Muscle of arm (tissue), 12 donors: Measurements from ENCODE around the gene CNTN6. TPM values are rescaled to one million over a fixed set of nuclear protein-coding genes. Genes with fewer than 3 reads are reported as not detected.

Experiments used
- DNase-seq: peaks from one replicate; pipeline ENCODE4 v3.0.0-alpha.2; 2013
- polyA plus RNA-seq, 12 donors: library from polyadenylated mRNA; unstranded; fragments of 120-200 nt; gene quantifications; one replicate each; pipeline ENCODE4 v1.2.1, GENCODE V29; 2013; ENCODE audit not compliant: insufficient read length in 12 of 12

Gene CNTN6
- polyA plus RNA-seq, 12 donors, result 0.68 to 3.5 (median 1.1) TPM; not detected in 2

GRCh38 chr3:1171320-1171719 lies 78.5 kb downstream of the CNTN6 start:
- no peak for DNase-seq

DNA sequence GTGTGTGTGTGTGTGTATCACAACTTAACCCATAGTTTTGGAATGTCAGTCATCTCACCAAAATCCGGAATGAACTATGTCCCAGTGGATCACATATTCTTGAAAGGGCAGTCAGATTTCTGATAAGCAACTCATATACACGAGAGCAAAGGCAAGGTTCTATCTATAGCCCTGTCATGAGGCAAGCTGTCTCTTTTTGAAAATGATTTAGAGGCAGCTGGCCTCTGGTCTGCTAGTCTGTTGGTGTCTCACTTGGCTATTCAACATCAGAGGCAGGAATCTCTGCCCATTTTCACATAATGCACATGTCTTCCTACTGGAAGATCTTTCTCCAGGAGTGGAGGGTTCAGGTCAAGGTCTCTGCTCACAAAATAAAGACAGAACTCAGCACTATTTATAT lies 79.8 kb downstream of the CNTN6 start:
- no peak for DNase-seq

DNA sequence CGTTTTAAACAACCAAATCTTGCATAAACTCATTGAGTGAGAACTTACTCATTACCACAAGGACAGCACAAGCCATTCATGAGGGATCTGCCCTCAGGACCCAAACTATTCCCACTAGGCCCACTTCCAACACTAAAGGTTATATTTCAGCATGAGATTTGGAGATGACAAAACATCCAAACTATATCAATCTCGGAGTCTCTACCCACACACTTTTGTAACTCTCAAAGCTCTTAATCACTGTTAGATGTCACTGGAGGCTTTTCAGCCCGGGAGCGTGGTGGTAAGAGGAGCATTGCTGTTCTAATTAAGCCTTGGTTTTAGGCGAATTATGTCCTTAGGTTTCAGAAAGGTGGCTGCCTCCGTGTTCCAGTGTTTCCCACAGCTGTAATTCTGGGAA lies 86.3 kb downstream of the CNTN6 start:
- no peak for DNase-seq

DNA sequence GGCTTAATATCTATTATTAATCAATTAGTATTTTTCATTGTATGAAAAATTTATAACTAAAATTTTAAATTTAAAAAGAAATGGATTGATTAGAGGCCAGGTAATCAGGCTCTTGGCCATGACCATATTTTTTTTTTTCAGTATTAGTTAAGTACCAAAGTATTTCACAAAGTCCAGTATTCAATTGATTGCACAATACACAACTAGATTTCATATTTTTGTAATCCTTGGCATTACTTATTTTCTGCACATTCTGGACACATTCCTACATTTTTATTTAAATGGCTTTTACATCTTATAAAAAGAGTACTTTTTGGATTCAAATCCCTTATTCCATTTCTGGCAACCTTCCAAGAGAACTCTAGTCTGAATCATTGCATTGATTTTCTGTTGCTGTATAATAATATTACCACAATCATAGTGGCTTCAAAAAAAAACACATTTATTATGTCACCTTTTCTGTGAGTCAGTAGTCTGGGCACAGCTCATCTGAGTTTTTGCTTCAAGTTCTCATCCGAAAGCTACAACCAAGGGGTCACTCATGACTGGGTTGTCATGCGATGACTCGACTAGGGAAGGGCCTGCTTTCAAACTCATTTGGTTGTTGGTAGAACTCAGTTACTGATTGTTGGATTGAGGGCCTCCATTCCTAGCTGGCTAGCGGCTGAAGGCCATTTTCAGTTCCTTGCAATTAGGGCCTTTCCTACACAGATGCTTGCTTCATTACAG lies 90.7 kb downstream of the CNTN6 start:
- DNase-seq, result peak; percentile 9

DNA sequence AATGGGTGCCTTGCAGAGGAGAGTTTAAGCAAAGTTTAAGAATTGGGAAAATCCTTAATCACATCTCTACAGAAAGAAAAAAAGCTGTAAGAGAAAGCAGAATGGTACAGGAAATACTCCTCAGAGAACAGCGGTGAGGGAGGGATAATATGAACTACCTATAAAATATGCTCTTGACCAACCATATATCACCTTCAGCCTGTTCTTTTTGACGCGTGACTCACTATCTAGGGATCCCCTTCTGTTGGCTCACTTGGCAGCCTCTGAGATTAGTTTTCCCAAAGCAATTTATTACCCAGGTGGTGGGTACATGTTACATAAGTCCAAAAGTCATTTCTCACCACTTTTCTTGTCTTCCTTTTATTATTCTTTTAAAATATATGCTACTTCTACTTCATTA lies 97.7 kb downstream of the CNTN6 start:
- no peak for DNase-seq

DNA sequence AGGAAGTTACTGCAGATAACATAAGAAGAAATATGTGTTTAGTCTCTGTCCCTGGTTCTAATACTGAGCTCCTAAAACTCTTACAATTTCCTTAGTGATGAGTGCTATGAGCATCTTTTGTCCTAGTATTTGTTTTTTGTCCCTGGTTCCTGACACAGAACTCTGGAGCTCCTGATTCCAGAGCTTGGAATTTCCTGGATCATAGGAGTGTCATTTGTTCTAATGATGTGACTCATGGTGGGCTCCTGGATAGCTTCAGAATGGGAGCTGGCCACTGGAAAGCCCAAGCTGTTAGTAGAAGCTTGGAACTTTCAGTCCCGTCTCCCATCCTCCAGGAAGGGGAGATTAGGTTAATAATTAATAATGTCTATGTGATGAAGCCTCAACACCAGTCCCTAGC lies 98.2 kb downstream of the CNTN6 start:
- DNase-seq, result no peak

DNA sequence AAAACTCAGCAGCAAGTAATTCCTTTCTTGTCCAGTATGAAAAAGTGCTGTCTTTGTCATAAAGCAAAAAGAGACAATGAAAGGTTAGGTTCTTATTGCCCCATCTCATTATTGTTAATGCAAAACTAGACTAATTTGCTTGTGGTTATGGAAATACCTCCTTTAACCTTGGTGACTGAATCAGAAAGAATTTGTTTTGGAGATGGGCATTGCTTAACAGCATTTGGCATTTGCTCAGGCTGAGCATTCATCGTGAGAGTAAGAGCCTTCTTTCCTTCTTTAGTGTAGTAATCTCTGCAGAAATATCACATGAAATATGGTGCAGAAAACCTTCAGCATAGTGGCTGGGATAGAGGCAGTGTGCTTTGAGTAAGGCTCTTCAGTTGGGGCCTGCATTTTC lies 103.1 kb downstream of the CNTN6 start:
- DNase-seq, result no peak

- no peak for DNase-seq
These were observed 104.2 kb downstream of the CNTN6 start for GRCh38 chr3:1197051-1197450.

DNA sequence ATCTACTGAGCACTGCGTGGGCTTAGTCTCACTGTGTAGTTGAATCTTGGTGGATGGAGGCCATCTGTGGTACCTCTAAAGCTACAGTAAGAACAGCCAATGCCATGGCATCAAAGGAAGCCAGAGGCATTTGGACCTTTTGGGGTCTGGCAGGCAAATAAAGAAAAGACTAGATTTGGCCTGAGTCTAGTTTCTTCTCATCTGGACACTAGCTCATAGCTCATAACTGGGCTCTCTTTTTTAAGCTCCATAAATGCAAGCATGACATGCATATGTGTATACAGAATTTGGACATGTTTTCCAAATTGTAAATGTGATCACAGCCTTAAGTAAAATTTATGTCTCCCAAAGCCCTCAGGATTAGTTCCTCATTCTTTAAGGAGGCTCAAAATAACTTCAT lies 107.5 kb downstream of the CNTN6 start:
- no peak for DNase-seq

DNA sequence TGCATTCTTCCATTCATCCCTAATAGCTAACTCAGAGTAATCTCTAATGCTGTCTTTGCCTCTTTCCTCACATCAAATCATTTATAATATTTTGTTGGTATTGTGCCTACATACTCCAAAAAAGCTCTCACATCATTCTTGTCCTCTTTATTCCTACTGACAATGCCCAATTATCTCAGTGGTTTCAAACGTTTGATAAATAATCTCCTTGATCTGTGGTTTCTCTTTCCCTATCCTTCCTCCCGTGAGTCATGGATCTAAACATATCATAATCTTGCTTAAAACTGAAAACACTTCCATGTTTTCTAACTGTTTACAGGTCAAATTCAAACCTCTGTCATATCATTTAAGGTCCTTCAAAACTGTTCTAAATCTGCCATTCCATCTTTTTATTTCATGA lies 115.1 kb downstream of the CNTN6 start:
- DNase-seq, result no peak

DNA sequence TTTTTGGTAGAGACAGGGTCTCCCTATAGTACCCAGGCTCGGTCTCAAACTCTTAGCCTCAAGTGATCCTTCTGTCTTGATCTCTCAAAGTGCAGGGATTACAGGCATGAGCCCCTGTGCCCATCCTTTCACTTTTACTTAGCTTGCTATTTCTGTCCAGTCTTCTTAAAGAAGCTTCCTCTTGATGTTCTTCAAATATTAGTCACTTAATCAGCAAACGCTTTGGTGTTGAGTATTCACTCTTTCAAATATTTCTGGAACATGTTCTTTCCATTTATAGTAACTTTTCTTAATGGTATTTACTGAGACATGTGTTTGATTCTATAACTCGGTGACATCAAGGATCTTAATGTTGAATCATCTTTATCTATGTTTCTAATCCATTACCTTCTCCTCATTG lies 122.1 kb downstream of the CNTN6 start:
- no peak for DNase-seq

GRCh38 chr3:1216856-1217255 lies 124.0 kb downstream of the CNTN6 start:
- no peak for DNase-seq

DNA sequence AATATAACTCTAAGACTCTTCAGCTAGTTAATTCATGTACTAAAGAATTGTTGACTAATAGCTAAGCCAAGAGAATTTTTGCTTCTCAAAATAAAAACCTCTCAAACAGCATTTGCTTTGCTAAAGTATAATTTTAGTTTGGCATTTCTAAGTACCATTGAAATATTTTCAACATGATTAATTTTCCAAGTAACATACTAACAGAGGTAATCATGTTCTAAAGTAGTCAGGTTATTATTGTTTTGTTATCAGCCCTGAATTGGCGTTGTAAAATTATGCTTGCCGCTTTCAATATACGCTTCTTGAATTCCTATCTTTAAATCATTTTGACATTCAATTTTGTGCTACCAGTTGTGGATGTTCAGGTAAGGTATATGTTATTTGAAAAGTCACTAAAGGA lies 134.3 kb downstream of the CNTN6 start:
- no peak for DNase-seq

GRCh38 chr3:1228289-1228688 lies 135.5 kb downstream of the CNTN6 start:
- DNase-seq, result no peak

DNA sequence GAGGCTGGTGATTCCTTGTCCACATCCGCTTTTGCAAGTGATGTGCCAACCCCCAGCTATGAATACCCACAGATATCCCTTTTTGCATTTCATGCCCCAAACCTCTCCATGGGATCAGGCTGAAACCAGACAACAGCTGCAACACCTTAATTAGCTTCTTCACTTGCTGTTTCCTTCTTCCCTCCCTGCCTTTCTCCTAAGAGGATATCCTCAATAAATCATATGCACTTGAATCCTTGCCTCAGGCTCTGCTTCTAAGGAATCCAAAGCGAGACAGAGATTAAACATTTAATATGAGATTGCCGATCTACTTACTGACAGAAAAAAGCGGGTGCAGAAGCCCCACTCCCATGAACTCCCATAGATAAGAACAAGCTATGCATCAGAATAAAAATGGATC lies 138.1 kb downstream of the CNTN6 start:
- no peak for DNase-seq

GRCh38 chr3:1232276-1232675 lies 139.5 kb downstream of the CNTN6 start:
- no peak for DNase-seq

DNA sequence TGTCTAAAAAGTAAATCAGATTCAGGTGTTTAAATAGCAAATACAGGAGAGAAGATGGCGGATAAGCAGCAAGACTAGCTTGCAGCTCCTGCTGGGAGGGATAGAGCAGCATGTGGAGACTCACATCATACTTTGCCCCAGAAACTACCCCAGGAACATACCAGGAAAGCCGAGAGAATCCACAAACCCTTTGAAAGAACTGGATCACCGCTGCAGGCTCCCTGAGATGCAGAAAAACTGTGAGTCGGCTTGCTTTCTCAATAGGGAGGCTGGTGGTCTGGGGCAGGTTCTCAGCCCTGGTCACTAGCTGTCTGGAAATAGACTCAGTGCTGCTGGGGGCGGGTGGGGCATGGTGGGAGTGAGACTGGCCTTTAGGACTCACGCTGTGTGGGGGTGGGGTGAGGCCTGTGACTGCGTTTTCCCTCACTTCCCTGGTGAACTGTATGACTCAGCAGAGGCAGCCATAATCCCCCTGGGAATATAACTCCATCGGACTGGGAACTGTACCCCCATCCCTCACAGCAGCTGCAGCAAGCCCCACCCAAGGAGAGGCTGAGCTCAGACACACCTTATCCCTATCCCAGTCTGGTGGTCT lies 142.8 kb downstream of the CNTN6 start:
- no peak for DNase-seq

- no peak for DNase-seq
These were observed 158.6 kb downstream of the CNTN6 start for GRCh38 chr3:1251282-1252060.

GRCh38 chr3:1252061-1252430 lies 159.2 kb downstream of the CNTN6 start:
- no peak for DNase-seq

GRCh38 chr3:1262246-1262645 lies 169.4 kb downstream of the CNTN6 start:
- DNase-seq, result no peak

DNA sequence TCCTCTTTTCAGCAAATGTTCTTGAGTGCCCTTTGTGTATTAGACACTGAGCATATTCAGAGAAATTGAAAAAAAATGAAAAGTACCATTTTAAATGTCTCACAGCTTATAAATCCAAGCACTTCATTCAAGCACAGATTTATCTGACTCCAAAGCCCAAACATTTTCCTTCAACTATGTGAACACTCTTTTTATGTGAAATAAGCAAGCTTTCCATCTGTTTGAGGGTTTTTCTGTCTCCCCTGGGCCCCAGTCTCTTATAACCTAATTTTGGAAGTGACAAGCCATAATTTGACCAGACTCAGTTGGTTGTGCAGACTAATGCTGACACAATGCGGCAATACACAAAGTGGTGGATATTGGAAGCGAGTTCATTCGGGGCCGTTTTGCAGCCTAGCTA lies 170.3 kb downstream of the CNTN6 start:
- no peak for DNase-seq

DNA sequence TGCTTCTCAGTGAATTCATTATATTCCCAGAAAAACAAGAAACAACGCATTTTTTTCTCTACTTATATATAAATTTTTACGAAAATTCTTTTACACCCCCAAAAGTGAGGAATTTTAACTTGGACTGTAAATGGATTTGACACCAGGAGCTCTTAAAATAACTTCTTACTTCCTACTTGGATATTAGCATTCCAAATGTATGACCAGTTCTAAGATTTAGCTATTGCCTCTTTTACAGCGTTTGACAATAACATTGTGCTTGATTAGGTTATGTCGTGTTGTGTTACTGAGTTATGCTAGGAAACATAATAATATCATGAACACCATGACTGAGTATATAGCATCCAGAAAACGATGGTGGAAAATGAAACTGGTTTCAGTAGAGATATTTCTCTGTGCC lies 177.0 kb downstream of the CNTN6 start:
- DNase-seq, result no peak

DNA sequence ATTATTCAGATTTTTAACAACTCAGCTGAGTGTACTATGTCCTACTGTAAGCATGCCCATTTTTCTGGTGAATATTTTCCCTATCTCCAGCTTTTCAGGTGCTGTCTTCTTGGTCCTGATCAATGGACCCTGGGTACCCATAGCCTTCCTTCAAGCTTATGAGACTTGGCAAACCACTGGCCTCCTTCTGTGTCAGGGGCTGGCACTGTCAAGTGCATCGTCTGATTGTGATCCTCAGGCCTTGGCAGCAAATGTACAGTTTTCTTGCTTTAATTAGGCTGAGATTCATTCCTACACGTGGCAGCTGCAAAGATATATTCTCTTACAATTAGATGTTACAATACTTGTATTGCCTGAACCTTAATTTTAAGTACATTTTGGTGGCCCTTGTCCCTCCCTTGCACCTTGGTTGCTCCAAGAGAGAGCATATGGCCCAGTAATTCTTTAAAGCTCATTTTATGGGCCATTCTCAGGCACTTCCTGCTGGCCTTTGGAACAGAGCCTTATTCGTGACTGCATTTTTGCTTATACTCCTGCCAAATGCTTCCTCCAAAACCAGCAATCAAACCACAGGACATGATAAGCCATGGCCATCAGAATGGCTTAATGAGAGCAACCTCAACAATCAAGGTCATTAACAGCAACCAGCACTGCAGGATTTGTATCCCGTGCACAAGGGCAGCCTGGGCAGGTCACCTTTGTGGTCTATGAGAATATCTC lies 179.9 kb downstream of the CNTN6 start:
- DNase-seq, result no peak
